ENCODE measurements around the gene GRIK4. TPM values are rescaled to one million over a fixed set of nuclear protein-coding genes. Genes with fewer than 3 reads are reported as not detected.

The GRIK4 gene
- total RNA-seq, 1 donor from 2014 or later = not detected

- Histone ChIP-seq H3K9me3 (no peaks in the 10 kb centered on the region), H3K4me3 (no peak overlapping the region), H3K27ac (no peak overlapping the region), H3K27me3 (no peaks in the 10 kb centered on the region), H3K36me3 (no peaks in the 10 kb centered on the region), H3K4me1 (no peaks in the 10 kb centered on the region)
- intact Hi-C loops (cut with DNase I) = no loop called here
- no peak for DNase-seq (ENCODE audit: low spot score in 2 of 2)
- no peak for TF ChIP-seq CTCF (IDR thresholded peaks at IDR 0.05)
Measured at GRCh38 chr11:120867531-120867930, 356.0 kb downstream of the GRIK4 start.

GRCh38 chr11:120867988-120868387 lies 356.4 kb downstream of the GRIK4 start:
- no peak for TF ChIP-seq CTCF (IDR thresholded peaks at IDR 0.05)

GRCh38 chr11:120869097-120869496 lies 357.5 kb downstream of the GRIK4 start:
- H3K9me3 ChIP-seq = no peaks in the 10 kb centered on the region
- H3K27me3 ChIP-seq = no peaks in the 10 kb centered on the region
- no peaks in the 10 kb centered on the region for H3K36me3 ChIP-seq
- H3K4me3 ChIP-seq = no peak overlapping the region
- no peaks in the 10 kb centered on the region for H3K4me1 ChIP-seq
- H3K27ac ChIP-seq = no peak overlapping the region
- DNase-seq (ENCODE audit: low spot score in 2 of 2) = no peak
- no peak for TF ChIP-seq CTCF (IDR thresholded peaks at IDR 0.05)
- intact Hi-C loops (cut with DNase I) = no loop called here

More at GRCh38 chr11:120867988-120868387, 356.4 kb downstream of the GRIK4 start:
- Histone ChIP-seq H3K27ac (no peak overlapping the region), H3K36me3 (no peaks in the 10 kb centered on the region), H3K4me1 (no peaks in the 10 kb centered on the region), H3K9me3 (no peaks in the 10 kb centered on the region), H3K4me3 (no peak overlapping the region), H3K27me3 (no peaks in the 10 kb centered on the region)
- no peak for DNase-seq (ENCODE audit: low spot score in 2 of 2)
- intact Hi-C loops (cut with DNase I) = no loop called here

GRCh38 chr11:120869516-120870011 lies 358.0 kb downstream of the GRIK4 start:
- no peak overlapping the region for H3K4me3 ChIP-seq

GRCh38 chr11:120871194-120871593 lies 359.6 kb downstream of the GRIK4 start:
- Histone ChIP-seq H3K27ac (no peak overlapping the region), H3K36me3 (no peaks in the 10 kb centered on the region), H3K9me3 (no peaks in the 10 kb centered on the region), H3K4me3 (no peak overlapping the region), H3K27me3 (no peaks in the 10 kb centered on the region), H3K4me1 (no peaks in the 10 kb centered on the region)
- intact Hi-C loops (cut with DNase I) = no loop called here
- no peak for TF ChIP-seq CTCF (IDR thresholded peaks at IDR 0.05)
- DNase-seq (ENCODE audit: low spot score in 2 of 2) = no peak

More at GRCh38 chr11:120869516-120870011, 358.0 kb downstream of the GRIK4 start:
- intact Hi-C loops (cut with DNase I) = no loop called here
- Histone ChIP-seq H3K36me3 (no peaks in the 10 kb centered on the region), H3K27me3 (no peaks in the 10 kb centered on the region), H3K9me3 (no peaks in the 10 kb centered on the region), H3K27ac (no peak overlapping the region), H3K4me1 (no peaks in the 10 kb centered on the region)
- TF ChIP-seq CTCF (IDR thresholded peaks at IDR 0.05) = no peak
- no peak for DNase-seq (ENCODE audit: low spot score in 2 of 2)

- Histone ChIP-seq H3K4me3 (no peak overlapping the region), H3K27ac (no peak overlapping the region), H3K27me3 (no peaks in the 10 kb centered on the region), H3K4me1 (no peaks in the 10 kb centered on the region), H3K9me3 (no peaks in the 10 kb centered on the region), H3K36me3 (no peaks in the 10 kb centered on the region)
- intact Hi-C loops (cut with DNase I) = no loop called here
- no peak for TF ChIP-seq CTCF (IDR thresholded peaks at IDR 0.05)
- no peak for DNase-seq (ENCODE audit: low spot score in 2 of 2)
Measured at GRCh38 chr11:120871924-120872323, 360.4 kb downstream of the GRIK4 start.
